Cardiac fibroblast (primary cell): Measurements from ENCODE around the gene DCLK2.

Source experiments
- DNase-seq, 2 donors: peaks; one replicate each; pipeline versions ENCODE4 v3.0.0 to v3.0.0-alpha.2; 2010; ENCODE audit warnings: low read depth in 2 of 2
- H3K4me3 ChIP-seq, 2 donors: replicated peaks in 1 of 2; 1 replicate in 1 of 2; 2 replicates in 1 of 2; pipeline ENCODE4 v1.5.1; 2011; ENCODE audit warnings: low read depth in 2 of 2, low read length in 2 of 2, mild to moderate bottlenecking in 2 of 2, moderate library complexity in 1 of 2
- CTCF ChIP-seq: IDR thresholded peaks from one replicate; pipeline ENCODE4 v1.5.1; 2011; ENCODE audit warnings: low read depth, mild to moderate bottlenecking, low read length, inconsistent platforms

The DCLK2 gene

DNA sequence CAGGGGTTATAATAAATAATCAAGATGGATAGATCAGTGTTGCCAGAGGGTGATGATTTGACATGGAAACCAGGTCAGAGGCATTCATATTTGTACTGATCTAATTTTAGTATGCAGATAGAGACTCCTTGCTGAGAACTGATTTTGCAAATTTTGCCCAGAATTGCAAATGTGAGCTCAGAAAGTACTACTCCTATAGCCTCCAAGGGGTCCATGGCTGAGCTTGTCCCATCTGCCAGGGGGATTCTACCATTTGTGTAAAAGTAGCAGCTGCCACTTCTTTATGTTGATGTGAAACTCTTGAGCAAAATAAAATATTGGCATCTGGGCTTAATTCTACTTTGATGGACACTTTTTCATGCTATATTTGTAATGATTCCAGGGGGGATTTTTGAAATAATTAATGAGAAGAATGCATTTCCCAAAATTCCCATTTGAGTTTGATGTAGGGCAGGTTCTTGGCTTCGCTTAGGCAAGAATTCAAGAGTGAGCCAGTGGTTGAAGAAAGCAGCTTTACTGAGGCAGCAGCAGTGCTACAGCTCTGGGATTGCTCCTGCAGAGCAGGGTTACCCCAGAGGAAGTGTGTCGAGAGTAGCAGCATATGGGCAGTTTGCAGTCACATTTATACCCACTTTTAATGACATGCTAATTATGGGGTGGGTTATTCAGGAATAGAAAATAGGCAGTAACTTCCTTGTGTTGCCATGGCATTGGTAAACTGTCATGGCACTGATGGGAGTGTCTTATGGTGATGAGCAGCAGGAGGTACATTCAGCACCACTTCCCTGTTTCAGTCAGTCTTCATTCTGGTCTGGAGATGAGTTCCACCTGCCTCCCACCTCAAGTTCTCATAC, 38.7 kb upstream of the DCLK2 start:
- TF ChIP-seq CTCF, result no peak
- DNase-seq, result no peak
- H3K4me3 ChIP-seq, result no peak overlapping the region

DNA sequence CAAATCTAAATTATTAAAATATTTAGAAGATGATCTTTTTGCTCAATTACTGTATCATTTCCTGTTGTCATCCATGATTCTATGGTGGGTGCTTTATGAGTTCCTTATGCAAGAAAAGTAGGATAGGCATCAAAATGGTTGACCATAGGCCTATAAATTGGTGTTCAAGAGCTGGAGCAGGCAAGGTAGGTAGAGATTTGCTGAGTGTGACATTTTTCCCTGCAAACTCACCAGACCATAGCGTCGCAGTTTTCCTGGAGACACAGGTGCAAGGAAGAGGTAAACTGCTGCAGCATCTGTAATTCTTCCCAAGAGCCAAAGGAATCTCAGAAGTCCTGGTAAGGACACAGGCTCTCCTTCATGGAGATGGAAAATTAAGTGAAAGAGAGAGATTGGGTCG, 33.7 kb upstream of the DCLK2 start:
- no peak overlapping the region for H3K4me3 ChIP-seq
- DNase-seq, result no peak
- TF ChIP-seq CTCF, result no peak

- DNase-seq, result no peak
- no peak for TF ChIP-seq CTCF
Measured at GRCh38 chr4:150045410-150045809, 32.8 kb upstream of the DCLK2 start.

GRCh38 chr4:150046728-150047217, 31.5 kb upstream of the DCLK2 start:
- TF ChIP-seq CTCF, result no peak
- no peak for DNase-seq
- H3K4me3 ChIP-seq, result no peak overlapping the region

More at GRCh38 chr4:150045410-150045809, 32.8 kb upstream of the DCLK2 start:
- no peak overlapping the region for H3K4me3 ChIP-seq

DNA sequence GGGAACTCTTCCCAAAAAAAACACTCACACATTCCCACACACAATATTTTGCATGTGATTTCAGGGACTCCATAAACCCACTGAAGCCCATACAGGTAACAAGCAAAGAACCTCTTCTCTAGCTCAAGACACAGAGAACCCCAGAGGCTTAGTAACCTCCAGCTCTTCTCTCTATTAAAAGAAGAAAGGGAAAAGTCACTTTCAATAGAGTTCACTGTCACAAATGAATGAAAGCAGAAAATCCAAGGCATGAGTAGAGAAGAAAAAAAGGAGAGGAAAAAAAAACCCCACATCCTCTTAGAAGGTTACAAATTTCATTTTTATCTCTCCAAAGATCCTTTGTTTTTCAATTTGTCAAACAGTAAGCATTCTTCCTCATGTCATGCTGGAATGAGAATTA, 30.7 kb upstream of the DCLK2 start:
- no peak overlapping the region for H3K4me3 ChIP-seq
- TF ChIP-seq CTCF, result no peak
- DNase-seq, result no peak

GRCh38 chr4:150049682-150050081, 28.6 kb upstream of the DCLK2 start:
- DNase-seq, result no peak
- no peak overlapping the region for H3K4me3 ChIP-seq
- no peak for TF ChIP-seq CTCF

DNA sequence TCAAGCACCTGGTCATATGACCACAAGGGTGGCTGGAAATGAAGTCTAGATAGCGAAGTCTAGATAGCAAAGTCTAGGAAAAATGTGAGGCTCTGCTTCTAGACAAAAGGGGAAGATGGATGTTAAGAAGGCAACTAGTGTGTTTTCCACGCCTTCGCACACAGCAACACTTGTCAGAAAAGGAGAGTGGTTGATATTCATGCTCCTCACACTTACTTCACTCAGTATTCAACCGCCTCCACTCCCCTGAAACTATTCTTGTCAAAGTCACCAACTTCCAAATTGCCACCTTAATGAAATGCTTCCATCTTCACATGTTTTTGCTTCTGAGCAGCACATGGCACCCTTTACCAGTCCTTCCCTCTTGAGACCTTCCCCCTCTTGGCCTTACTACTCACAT, 27.7 kb upstream of the DCLK2 start:
- H3K4me3 ChIP-seq, result no peak overlapping the region
- DNase-seq, result no peak
- TF ChIP-seq CTCF, result no peak
